MCF 10A (cell line): ENCODE measurements around the gene ZNF467. TPM values are rescaled to one million over a fixed set of nuclear protein-coding genes. Genes with fewer than 3 reads are reported as not detected.

Experiments
- BruUV-seq: library from RNA; stranded (reverse); fragments of 400-500 nt; replicated peaks from 2 replicates; lab custom pipeline; 2021; lab: Mats Ljungman, UMichigan
- CTCF ChIA-PET: fragments of 300-600 bp; sonication (Branson Sonifier 250); formaldehyde crosslinking; extraction: SDS; loops from one replicate; lab custom pipeline; 2021; ENCODE audit warnings: antibody characterized with exemption, inconsistent platforms; lab: Yijun Ruan, JAX
- POLR2A ChIA-PET: fragments of 300-600, 350-650 bp; sonication (Branson Sonifier 250); formaldehyde crosslinking; extraction: SDS; loops from one replicate; lab custom pipeline; 2020; ENCODE audit warnings: antibody characterized with exemption, inconsistent platforms; lab: Yijun Ruan, JAX
- DNase-seq: peaks from one replicate; pipeline ENCODE4 v3.0.0-alpha.2; 2018; ENCODE audit not compliant: unreplicated experiment
- H3K27ac Mint-ChIP-seq: one replicate; pipeline ENCODE4 v1.8.0; 2022; ENCODE audit warnings: mild to moderate bottlenecking, low read depth, mixed read lengths; ENCODE audit not compliant: unreplicated experiment
- H3K27me3 Mint-ChIP-seq: one replicate; pipeline ENCODE4 v1.8.0; 2022; ENCODE audit warnings: mixed read lengths; ENCODE audit not compliant: insufficient read depth, unreplicated experiment
- H3K36me3 Mint-ChIP-seq: one replicate; pipeline ENCODE4 v1.8.0; 2022; ENCODE audit warnings: mild to moderate bottlenecking, moderate library complexity, mixed read lengths; ENCODE audit not compliant: insufficient read depth, unreplicated experiment
- H3K4me1 Mint-ChIP-seq: one replicate; pipeline ENCODE4 v1.8.0; 2022; ENCODE audit warnings: mixed read lengths; ENCODE audit not compliant: insufficient read depth, unreplicated experiment
- H3K4me3 Mint-ChIP-seq: one replicate; pipeline ENCODE4 v1.8.0; 2022; ENCODE audit warnings: mild to moderate bottlenecking, moderate library complexity, mixed read lengths; ENCODE audit not compliant: unreplicated experiment
- H3K9me3 Mint-ChIP-seq: one replicate; pipeline ENCODE4 v1.8.0; 2022; ENCODE audit warnings: mixed read lengths; ENCODE audit not compliant: unreplicated experiment
- CTCF ChIP-seq: fragments of 200-600 bp; IDR thresholded peaks from one replicate; pipeline ENCODE4 v1.8.0; 2022; ENCODE audit warnings: antibody characterized with exemption, mild to moderate bottlenecking; ENCODE audit not compliant: unreplicated experiment
- intact Hi-C: fragments of 100-400 bp; cut with micrococcal nuclease; formaldehyde crosslinking; loops from 2 replicates; pipeline ENCODE4 v1.14.1; 2022
- total RNA-seq: library from RNA; stranded (reverse); gene quantifications from 2 replicates; pipeline ENCODE4 v1.2.3, GENCODE V29; 2022

The ZNF467 gene
- total RNA-seq, 1 experiment from 2014 or later = 3.7 TPM

GRCh38 chr7:149820622-149821190 is 47.3 kb upstream of the ZNF467 start:
- Mint-ChIP-seq H3K36me3 (no peaks in the 10 kb centered on the region), H3K27me3 (no peaks in the 10 kb centered on the region), H3K4me3 (no peak overlapping the region), H3K27ac (no peak overlapping the region), H3K9me3 (no peaks in the 10 kb centered on the region), H3K4me1 (no peaks in the 10 kb centered on the region)
- ChIA-PET CTCF (interaction anchor here (0.6 to 2.6 kb wide), 3 partner anchors 11 to 33 kb away, joined by 3 to 12 read pairs (median 3); no protein-coding TSS in a partner anchor), POLR2A (no interaction called here)
- no TSS peak for BruUV-seq
- intact Hi-C loops = no loop called here
- no peak for DNase-seq
- no peak for TF ChIP-seq CTCF

GRCh38 chr7:149819961-149820340 is 46.6 kb upstream of the ZNF467 start:
- BruUV-seq = no TSS peak
- DNase-seq = no peak
- no peak overlapping the region for H3K4me3 Mint-ChIP-seq
- H3K27ac Mint-ChIP-seq = no peak overlapping the region
- TF ChIP-seq CTCF = no peak
- ChIA-PET CTCF (interaction anchor here (0.6 to 2.6 kb wide), 3 partner anchors 11 to 32 kb away, joined by 3 to 12 read pairs (median 3); no protein-coding TSS in a partner anchor), POLR2A (no interaction called here)
- H3K36me3 Mint-ChIP-seq = no peaks in the 10 kb centered on the region
- intact Hi-C loops = no loop called here
- no peaks in the 10 kb centered on the region for H3K27me3 Mint-ChIP-seq
- H3K9me3 Mint-ChIP-seq = no peaks in the 10 kb centered on the region
- no peaks in the 10 kb centered on the region for H3K4me1 Mint-ChIP-seq

- POLR2A ChIA-PET = no interaction called here
- Mint-ChIP-seq H3K9me3 (no peaks in the 10 kb centered on the region), H3K27ac (no peak overlapping the region), H3K36me3 (no peaks in the 10 kb centered on the region), H3K27me3 (no peaks in the 10 kb centered on the region), H3K4me3 (no peak overlapping the region), H3K4me1 (no peaks in the 10 kb centered on the region)
- no TSS peak for BruUV-seq
- no peak for DNase-seq
- TF ChIP-seq CTCF = no peak
- intact Hi-C loops = no loop called here
- CTCF ChIA-PET = interaction anchor here (0.9 to 2.6 kb wide), 2 partner anchors 10 to 12 kb away, joined by 3 to 12 read pairs; no protein-coding TSS in a partner anchor
These were observed 46.0 kb upstream of the ZNF467 start for GRCh38 chr7:149819141-149819960.

GRCh38 chr7:149818536-149818840 is 45.1 kb upstream of the ZNF467 start:
- intact Hi-C loops = no loop called here
- H3K36me3 Mint-ChIP-seq = no peaks in the 10 kb centered on the region
- DNase-seq = no peak
- no peaks in the 10 kb centered on the region for H3K27me3 Mint-ChIP-seq
- no TSS peak for BruUV-seq
- no peak overlapping the region for H3K27ac Mint-ChIP-seq
- TF ChIP-seq CTCF = no peak
- H3K9me3 Mint-ChIP-seq = no peaks in the 10 kb centered on the region
- ChIA-PET CTCF (interaction anchor here (1.1 kb wide), 1 partner anchor 10 kb away, joined by 5 read pairs; no protein-coding TSS in a partner anchor), POLR2A (no interaction called here)
- no peak overlapping the region for H3K4me3 Mint-ChIP-seq
- H3K4me1 Mint-ChIP-seq = no peaks in the 10 kb centered on the region
